ENCODE data around the gene DPH5. TPM values are rescaled to one million over a fixed set of nuclear protein-coding genes. Genes with fewer than 3 reads are reported as not detected.
"Not testable (repeated sequence)": the region's sequence is repeated elsewhere in the genome, so short reads cannot be mapped to it uniquely, and the experiment has no call there.

Gene DPH5
- total RNA-seq, 1 donor from 2014 or later, result 36.9 TPM

GRCh38 chr1:100950781-100951180 is 74.8 kb downstream of the DPH5 start:
- DNase-seq, result no peak
- ATAC-seq, result no peak
- intact Hi-C loops (cut with micrococcal nuclease), result no loop called here

- no peak for ATAC-seq
- intact Hi-C loops (cut with micrococcal nuclease), result no loop called here
Measured at GRCh38 chr1:100950337-100950736, 75.2 kb downstream of the DPH5 start.

GRCh38 chr1:100949515-100950158 is 75.9 kb downstream of the DPH5 start:
- ATAC-seq; intact Hi-C loops (cut with micrococcal nuclease): not testable (repeated sequence)
- peak; percentile 41 for DNase-seq

More at GRCh38 chr1:100950337-100950736, 75.2 kb downstream of the DPH5 start:
- no peak for DNase-seq

GRCh38 chr1:100948721-100949405 is 76.7 kb downstream of the DPH5 start:
- DNase-seq; ATAC-seq; intact Hi-C loops (cut with micrococcal nuclease): not testable (repeated sequence)

- intact Hi-C loops (cut with micrococcal nuclease); ATAC-seq; DNase-seq: not testable (repeated sequence)
Measured at GRCh38 chr1:100947816-100948215, 77.8 kb downstream of the DPH5 start.

GRCh38 chr1:100946064-100946463 is 79.5 kb downstream of the DPH5 start:
- DNase-seq; ATAC-seq; intact Hi-C loops (cut with micrococcal nuclease): not testable (repeated sequence)

GRCh38 chr1:100943533-100943932 is 82.1 kb downstream of the DPH5 start:
- DNase-seq, result no peak
- intact Hi-C loops (cut with micrococcal nuclease), result no loop called here
- no peak for ATAC-seq

GRCh38 chr1:100942304-100943046 is 83.1 kb downstream of the DPH5 start:
- DNase-seq (no peak), ATAC-seq (no peak)
- intact Hi-C loops (cut with micrococcal nuclease), result no loop called here

- DNase-seq, result no peak
- no peak for ATAC-seq
- intact Hi-C loops (cut with micrococcal nuclease), result no loop called here
Measured at GRCh38 chr1:100941580-100942216, 83.9 kb downstream of the DPH5 start.

- ATAC-seq (no peak), DNase-seq (no peak)
- intact Hi-C loops (cut with micrococcal nuclease), result no loop called here
Measured at GRCh38 chr1:100941098-100941527, 84.5 kb downstream of the DPH5 start.

Other genes starting within 250 kb of the DPH5 start
- 9.1 TPM for gene EXTL2, start 130.9 kb downstream of the DPH5 start, total RNA-seq
- 3.5 TPM for gene SLC30A7, start 129.7 kb downstream of the DPH5 start, total RNA-seq
- gene S1PR1, start 211.2 kb upstream of the DPH5 start, total RNA-seq, result 58.1 TPM

Measured in left ventricle myocardium superior (tissue), 1 donor.